ENCODE data around the gene RB1.

Gene RB1

DNA sequence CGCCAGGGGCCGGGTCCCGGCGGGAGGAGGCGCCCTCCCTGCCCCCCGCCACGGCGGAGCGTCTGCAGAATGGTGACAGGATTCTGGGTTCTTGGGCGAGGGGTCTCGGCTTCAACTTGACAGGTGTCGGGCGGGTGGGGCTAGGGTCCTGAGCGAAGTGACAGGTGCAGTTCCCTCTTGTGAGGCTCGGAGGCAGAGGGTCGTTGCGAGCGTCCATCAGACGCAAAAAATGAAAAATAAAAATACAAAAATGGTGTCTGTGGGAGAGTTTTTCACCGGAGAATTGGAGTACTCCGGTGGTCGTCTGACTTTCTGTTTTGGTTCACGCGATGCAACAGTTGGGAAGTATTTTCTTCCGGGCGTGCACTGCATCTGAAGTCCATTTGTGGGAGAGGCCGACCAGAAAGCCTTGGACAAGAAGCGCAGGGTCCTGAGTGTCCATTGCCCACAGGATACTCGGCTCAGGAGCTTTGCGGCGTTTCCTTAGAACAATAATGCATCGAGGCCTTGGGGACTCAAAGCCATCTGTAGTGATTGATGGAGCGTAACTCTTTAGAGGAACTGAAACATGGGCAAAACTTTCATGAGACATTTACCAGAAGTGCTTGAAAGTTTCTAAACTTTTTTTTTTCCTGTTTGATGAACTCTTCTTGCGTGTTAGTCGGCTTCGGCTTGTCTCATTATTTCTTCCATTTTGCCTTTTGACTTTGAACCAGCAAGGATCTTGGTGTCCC lies 759 bp downstream of the RB1 start:
- peak; percentile 56 to 67 for DNase-seq (ENCODE audit: low read depth in 2 of 2)
- TF ChIP-seq, protein P1, sequence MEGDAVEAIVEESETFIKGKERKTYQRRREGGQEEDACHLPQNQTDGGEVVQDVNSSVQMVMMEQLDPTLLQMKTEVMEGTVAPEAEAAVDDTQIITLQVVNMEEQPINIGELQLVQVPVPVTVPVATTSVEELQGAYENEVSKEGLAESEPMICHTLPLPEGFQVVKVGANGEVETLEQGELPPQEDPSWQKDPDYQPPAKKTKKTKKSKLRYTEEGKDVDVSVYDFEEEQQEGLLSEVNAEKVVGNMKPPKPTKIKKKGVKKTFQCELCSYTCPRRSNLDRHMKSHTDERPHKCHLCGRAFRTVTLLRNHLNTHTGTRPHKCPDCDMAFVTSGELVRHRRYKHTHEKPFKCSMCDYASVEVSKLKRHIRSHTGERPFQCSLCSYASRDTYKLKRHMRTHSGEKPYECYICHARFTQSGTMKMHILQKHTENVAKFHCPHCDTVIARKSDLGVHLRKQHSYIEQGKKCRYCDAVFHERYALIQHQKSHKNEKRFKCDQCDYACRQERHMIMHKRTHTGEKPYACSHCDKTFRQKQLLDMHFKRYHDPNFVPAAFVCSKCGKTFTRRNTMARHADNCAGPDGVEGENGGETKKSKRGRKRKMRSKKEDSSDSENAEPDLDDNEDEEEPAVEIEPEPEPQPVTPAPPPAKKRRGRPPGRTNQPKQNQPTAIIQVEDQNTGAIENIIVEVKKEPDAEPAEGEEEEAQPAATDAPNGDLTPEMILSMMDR (IDR thresholded peaks at IDR 0.05; ENCODE audit: low read depth, low read length), result no peak
- H3K4me3 ChIP-seq (replicated peaks in 1 of 2; ENCODE audit: low read depth in 2 of 2, low read length in 2 of 2), result peak overlapping the region; percentile 75 to 76

DNA sequence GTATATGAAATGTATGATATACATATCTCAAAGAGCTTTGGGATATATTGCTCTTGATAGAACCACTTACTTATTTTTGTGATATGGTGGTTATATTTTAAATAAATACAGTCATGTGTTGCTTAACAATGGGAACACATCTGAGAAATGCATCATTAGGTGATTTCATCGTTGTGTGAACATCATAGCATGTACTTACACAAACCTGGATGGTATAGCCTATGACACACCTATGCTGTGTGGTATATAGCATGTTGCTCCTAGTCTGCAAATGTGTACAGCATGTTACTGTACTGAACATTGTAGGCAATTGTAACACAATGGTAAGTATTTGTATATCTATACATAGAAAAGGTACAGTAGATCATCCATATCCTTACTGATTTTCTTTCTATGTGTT lies 7.7 kb downstream of the RB1 start:
- no peak overlapping the region for H3K4me3 ChIP-seq (replicated peaks in 1 of 2; ENCODE audit: low read depth in 2 of 2, low read length in 2 of 2)
- DNase-seq (ENCODE audit: low read depth in 2 of 2), result no peak
- TF ChIP-seq, protein P1 (IDR thresholded peaks at IDR 0.05; ENCODE audit: low read depth, low read length), result no peak

DNA sequence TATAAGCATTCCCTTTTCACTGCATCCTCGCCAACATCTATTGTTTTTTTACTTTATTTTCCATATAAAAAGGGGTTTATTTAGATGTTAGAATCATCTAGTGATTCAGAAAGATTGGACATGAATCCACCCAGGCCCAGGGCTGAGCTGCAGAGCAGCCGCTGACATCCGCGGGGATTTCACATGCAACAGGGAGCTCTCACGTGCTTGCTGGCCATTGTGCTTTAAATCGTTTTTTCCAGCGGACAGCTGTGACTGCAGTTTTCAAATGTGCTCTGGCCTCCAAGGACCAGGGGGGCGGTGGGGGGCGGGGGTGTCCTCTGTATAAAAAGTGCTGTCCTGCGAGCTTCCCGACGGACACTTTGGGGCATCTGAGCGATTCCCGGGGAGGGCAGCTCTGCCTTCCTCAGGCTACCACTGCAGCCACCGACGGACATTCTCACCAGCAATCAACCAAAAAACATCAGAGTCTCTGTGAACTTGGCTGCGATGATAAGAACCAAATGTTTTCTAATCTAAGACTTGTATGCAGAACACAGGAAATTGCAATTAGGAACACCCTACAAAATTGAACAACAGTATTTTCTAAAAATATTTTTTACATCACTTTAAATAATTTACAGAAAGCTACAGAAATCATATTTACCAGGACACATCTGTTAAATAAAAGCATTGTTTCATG lies 12.6 kb downstream of the RB1 start:
- TF ChIP-seq, protein P1 (IDR thresholded peaks at IDR 0.05; ENCODE audit: low read depth, low read length), result no peak
- no peak overlapping the region for H3K4me3 ChIP-seq (replicated peaks in 1 of 2; ENCODE audit: low read depth in 2 of 2, low read length in 2 of 2)
- DNase-seq (ENCODE audit: low read depth in 2 of 2), result peak; percentile 42 to 50

DNA sequence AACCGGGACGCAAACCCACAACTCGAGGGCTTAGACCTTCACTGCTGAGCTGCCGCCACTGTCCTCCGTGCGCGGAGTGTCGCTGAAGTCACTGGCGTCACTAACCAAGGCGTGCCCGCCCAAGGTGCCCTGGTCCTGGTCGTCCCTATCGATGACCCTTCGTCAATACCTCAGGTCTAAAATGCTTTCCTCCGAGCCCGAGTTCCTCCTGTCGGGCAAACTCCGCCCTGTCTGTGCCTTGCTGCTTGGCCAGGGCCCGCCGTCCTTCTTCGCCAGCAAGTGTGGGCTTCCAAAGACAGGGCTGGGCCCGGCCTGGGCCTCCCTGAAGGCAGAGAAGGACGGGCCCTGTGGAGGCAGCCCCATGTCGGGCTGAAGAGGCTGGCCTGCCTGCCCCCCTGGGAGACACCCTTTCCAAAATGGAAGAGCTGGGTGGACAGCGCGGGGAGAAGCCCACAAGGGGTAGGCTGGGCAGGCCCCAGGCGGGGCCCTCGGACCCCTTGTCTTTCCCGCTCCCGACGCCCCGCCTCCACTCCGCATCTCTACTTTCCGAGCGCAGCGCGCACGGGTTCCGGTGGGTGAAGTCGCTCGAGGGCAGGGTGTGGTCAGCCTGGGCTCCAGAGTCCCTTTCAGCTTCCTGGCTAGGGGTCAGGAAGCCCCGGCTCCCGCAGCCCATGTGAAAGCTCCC lies 13.4 kb downstream of the RB1 start:
- no peak for DNase-seq (ENCODE audit: low read depth in 2 of 2)
- TF ChIP-seq, protein P1 (IDR thresholded peaks at IDR 0.05; ENCODE audit: low read depth, low read length), result no peak
- H3K4me3 ChIP-seq (replicated peaks in 1 of 2; ENCODE audit: low read depth in 2 of 2, low read length in 2 of 2), result no peak overlapping the region

DNA sequence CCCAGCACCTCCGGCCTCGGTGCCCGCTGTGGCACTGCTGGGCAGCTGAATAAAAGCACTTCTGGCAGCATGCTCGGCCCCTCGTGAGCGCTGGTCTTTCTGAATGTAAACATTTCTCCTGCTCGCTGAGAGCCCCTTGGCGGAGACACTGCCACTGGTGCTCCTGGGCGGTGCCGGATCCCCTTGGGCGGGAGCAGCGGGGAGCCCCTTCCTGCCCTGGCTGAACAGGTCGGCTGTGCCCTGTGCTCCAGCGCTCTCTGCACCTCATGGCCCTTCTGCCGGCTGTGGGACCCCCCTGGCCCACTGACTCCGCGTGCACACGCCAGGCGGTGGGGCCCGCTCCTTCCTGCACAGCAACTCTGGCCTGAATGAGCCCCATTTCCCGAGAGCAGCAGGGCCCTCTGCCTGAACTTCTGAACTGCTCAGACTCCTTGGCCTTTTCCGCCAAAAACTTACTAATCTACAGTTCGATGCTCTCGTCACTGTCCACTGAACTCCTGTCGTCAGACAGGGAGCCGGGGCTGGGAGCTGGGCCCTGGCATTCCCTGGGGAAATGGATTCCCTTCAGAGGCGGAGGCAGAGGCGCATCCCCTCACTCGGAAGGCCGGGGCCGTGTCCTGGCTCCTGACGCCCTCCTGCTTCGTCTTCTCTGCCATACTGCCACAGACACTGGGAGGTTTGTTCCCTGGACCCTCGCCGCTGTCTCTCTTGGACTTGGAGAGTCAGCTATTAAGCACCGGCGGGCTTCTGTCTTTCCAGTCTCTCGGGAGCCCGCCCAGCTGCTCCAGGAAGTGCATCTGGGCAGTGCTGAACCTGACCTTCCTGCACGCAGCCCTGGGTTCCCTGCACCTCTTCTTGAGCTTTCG lies 14.2 kb downstream of the RB1 start:
- peak in 1 of 2 donors; percentile 8 for DNase-seq (ENCODE audit: low read depth in 2 of 2)
- TF ChIP-seq, protein P1 (IDR thresholded peaks at IDR 0.05; ENCODE audit: low read depth, low read length), result no peak
- H3K4me3 ChIP-seq (replicated peaks in 1 of 2; ENCODE audit: low read depth in 2 of 2, low read length in 2 of 2), result no peak overlapping the region

DNA sequence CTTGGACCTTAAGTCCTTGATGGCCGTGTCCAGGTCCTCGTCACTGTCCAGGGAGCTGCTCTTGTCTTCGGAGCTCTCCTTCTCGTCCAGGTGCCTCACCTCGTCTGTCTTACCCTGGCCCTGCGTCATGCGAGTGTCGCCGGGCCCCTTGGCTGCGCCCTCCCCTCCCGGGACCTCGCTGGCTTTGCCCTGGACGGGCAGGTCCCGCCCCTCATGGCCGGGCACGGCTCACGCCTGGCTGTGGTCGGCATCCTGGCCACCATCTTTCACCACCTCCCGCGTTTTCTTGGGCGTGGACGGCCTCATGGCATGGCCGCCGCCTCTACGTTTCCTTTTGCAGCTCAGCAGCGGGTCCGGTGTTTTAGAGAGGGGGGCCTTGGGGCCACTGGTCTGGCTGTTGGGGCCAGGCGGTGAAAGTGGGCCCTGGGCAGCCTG lies 14.8 kb downstream of the RB1 start:
- no peak overlapping the region for H3K4me3 ChIP-seq (replicated peaks in 1 of 2; ENCODE audit: low read depth in 2 of 2, low read length in 2 of 2)
- TF ChIP-seq, protein P1 (IDR thresholded peaks at IDR 0.05; ENCODE audit: low read depth, low read length), result no peak
- no peak for DNase-seq (ENCODE audit: low read depth in 2 of 2)
